ENCODE measurements around the gene DNAJC1. TPM values are rescaled to one million over a fixed set of nuclear protein-coding genes. Genes with fewer than 3 reads are reported as not detected.

Gene DNAJC1
- total RNA-seq, 3 donors from 2014 or later: 26.3 to 31.5 (median 30.3) TPM

GRCh38 chr10:21801609-21802008 is 201.9 kb downstream of the DNAJC1 start:
- no peak for ATAC-seq
- no peaks in the 10 kb centered on the region for H3K4me1 ChIP-seq (ENCODE audit: low read depth)
- H3K4me3 ChIP-seq: no peak overlapping the region
- TF ChIP-seq CTCF (IDR thresholded peaks at IDR 0.05): no peak
- no peaks in the 10 kb centered on the region for H3K9me3 ChIP-seq
- intact Hi-C loops (cut with DNase I, micrococcal nuclease): no loop called here
- DNase-seq: no peak
- H3K36me3 ChIP-seq (ENCODE audit: low read depth): no peaks in the 10 kb centered on the region

GRCh38 chr10:21797984-21798765 is 205.4 kb downstream of the DNAJC1 start:
- intact Hi-C loops (cut with DNase I, micrococcal nuclease): no loop called here
- no peak for TF ChIP-seq CTCF (IDR thresholded peaks at IDR 0.05)
- Histone ChIP-seq H3K4me3 (no peak overlapping the region), H3K36me3 (ENCODE audit: low read depth) (no peaks in the 10 kb centered on the region), H3K9me3 (no peaks in the 10 kb centered on the region), H3K4me1 (ENCODE audit: low read depth) (no peaks in the 10 kb centered on the region)
- DNase-seq: no peak
- peak; percentile 57 for ATAC-seq

DNA sequence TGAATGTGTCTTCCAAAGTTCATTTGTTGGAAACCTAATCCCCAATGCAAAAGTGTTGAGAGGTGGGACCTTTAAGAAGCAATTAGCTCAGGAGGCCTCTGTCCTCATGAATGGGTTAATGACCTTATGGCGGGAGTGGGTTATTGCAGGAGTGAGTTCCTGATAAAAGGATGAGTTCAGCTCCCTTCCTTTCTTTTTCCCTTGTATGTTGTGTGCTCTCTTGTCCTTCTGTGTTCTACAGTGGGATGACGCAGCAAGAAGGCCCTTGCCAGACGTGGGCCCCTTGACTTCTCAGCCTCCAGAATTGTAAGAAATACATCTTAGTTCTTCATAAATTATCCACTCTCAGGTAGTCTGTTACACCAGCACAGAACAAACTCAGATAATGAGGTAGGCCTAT is 206.0 kb downstream of the DNAJC1 start:
- intact Hi-C loops (cut with DNase I, micrococcal nuclease): no loop called here
- Histone ChIP-seq H3K4me1 (ENCODE audit: low read depth) (no peaks in the 10 kb centered on the region), H3K4me3 (no peak overlapping the region), H3K9me3 (no peaks in the 10 kb centered on the region), H3K36me3 (ENCODE audit: low read depth) (no peaks in the 10 kb centered on the region)
- no peak for TF ChIP-seq CTCF (IDR thresholded peaks at IDR 0.05)
- no peak for ATAC-seq
- DNase-seq: no peak

DNA sequence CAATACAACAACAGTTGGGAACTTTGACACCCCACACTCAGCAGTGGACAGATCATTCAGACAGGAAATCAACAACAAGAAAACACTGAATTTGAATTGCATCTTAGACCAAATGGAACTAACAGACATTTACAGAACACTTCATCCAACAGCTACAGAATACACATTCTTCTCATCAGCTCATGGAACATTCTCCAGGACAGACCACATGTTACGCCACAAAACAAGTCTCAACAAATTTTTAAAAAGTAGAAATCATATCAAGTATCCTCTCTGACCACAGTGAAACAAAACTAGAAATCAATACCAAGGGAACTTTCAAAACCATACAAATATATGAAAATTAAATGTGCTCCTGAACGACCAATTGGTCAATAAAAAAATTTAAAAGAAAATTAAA is 212.3 kb downstream of the DNAJC1 start:
- no peak for ATAC-seq
- intact Hi-C loops (cut with DNase I, micrococcal nuclease): no loop called here
- no peak for DNase-seq
- no peak overlapping the region for H3K4me3 ChIP-seq
- no peaks in the 10 kb centered on the region for H3K9me3 ChIP-seq
- no peaks in the 10 kb centered on the region for H3K36me3 ChIP-seq (ENCODE audit: low read depth)
- H3K4me1 ChIP-seq (ENCODE audit: low read depth): no peaks in the 10 kb centered on the region
- no peak for TF ChIP-seq CTCF (IDR thresholded peaks at IDR 0.05)

DNA sequence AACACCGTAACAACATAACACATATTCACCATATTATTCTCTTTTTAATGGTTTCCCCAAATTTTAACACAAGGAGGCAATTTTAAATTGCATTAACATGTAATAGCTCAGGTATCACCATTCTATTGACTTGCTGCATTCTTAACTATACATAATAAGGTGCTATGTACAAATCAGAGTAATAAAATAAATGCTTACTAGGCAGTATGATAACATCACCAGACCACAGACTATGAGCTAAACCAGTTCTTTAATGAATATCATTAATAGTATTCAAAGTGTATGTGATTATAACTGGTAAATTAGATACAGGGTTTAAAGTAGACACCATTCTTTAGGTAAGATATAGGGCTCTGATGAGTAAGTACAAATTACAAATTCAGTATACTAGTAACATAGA is 226.6 kb downstream of the DNAJC1 start:
- Histone ChIP-seq H3K4me3 (no peak overlapping the region), H3K9me3 (no peaks in the 10 kb centered on the region), H3K4me1 (ENCODE audit: low read depth) (no peaks in the 10 kb centered on the region), H3K36me3 (ENCODE audit: low read depth) (no peaks in the 10 kb centered on the region)
- ATAC-seq (no peak), DNase-seq (no peak)
- TF ChIP-seq CTCF (IDR thresholded peaks at IDR 0.05): no peak
- intact Hi-C loops (cut with DNase I, micrococcal nuclease): no loop called here

All from mucosa of descending colon (tissue), 3 donors.